Fibroblast of skin of right quadriceps (primary cell): ENCODE results near the gene MRTFA.

ENCODE experiments used
- DNase-seq: peaks from one replicate; pipeline ENCODE4 v3.0.0-alpha.2; 2013

Gene MRTFA

GRCh38 chr22:40422558-40423309, 213.8 kb downstream of the MRTFA start:
- DNase-seq, result no peak

GRCh38 chr22:40421941-40422340, 214.6 kb downstream of the MRTFA start:
- no peak for DNase-seq

- no peak for DNase-seq
Measured at GRCh38 chr22:40421082-40421350, 215.5 kb downstream of the MRTFA start.

- no peak for DNase-seq
Measured at GRCh38 chr22:40420341-40421081, 216.0 kb downstream of the MRTFA start.

GRCh38 chr22:40419718-40420117, 216.8 kb downstream of the MRTFA start:
- DNase-seq, result no peak

- peak; percentile 29 for DNase-seq
Measured at GRCh38 chr22:40418366-40419201, 217.9 kb downstream of the MRTFA start.

GRCh38 chr22:40417881-40418280, 218.6 kb downstream of the MRTFA start:
- DNase-seq, result no peak

GRCh38 chr22:40417041-40417440, 219.5 kb downstream of the MRTFA start:
- no peak for DNase-seq

GRCh38 chr22:40416636-40417035, 219.9 kb downstream of the MRTFA start:
- DNase-seq, result no peak

- DNase-seq, result no peak
Measured at GRCh38 chr22:40416267-40416570, 220.3 kb downstream of the MRTFA start.

- DNase-seq, result no peak
Measured at GRCh38 chr22:40415531-40416266, 220.8 kb downstream of the MRTFA start.

- DNase-seq, result no peak
Measured at GRCh38 chr22:40414838-40415505, 221.5 kb downstream of the MRTFA start.

- no peak for DNase-seq
Measured at GRCh38 chr22:40414311-40414710, 222.2 kb downstream of the MRTFA start.

- DNase-seq, result no peak
Measured at GRCh38 chr22:40413873-40414272, 222.6 kb downstream of the MRTFA start.

- DNase-seq, result no peak
Measured at GRCh38 chr22:40412441-40412840, 224.1 kb downstream of the MRTFA start.

- no peak for DNase-seq
Measured at GRCh38 chr22:40411506-40411861, 225.0 kb downstream of the MRTFA start.

- no peak for DNase-seq
Measured at GRCh38 chr22:40410731-40411505, 225.6 kb downstream of the MRTFA start.

GRCh38 chr22:40410272-40410671, 226.2 kb downstream of the MRTFA start:
- no peak for DNase-seq

GRCh38 chr22:40409613-40410113, 226.9 kb downstream of the MRTFA start:
- no peak for DNase-seq

GRCh38 chr22:40408718-40409612, 227.6 kb downstream of the MRTFA start:
- DNase-seq, result no peak
